Measurements from ENCODE around the gene IGFBP5.

The IGFBP5 gene

DNA sequence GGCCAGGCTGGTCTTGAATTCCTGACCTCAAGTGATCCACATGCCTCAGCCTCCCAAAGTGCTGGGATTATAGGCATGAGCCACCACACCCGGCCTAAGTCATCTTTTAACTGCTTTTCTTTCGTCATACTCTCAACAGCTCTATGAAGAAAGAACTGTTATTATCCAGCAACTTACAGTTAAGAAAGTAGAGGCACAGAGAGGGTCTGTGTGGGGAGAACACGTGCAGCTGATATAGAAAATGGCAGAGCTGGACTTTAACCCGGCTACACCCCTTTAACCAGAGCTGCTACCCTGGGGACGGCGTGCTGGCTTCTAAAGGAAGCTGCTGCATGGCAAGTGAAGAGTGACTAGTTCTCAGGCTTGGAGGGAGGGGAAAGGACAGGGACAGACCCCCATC, 36.6 kb downstream of the IGFBP5 start:
- no peak for TF ChIP-seq CTCF (IDR thresholded peaks at IDR 0.05; ENCODE audit: insufficient read depth, low read depth, low read length, missing control alignments)
- H3K4me3 ChIP-seq (ENCODE audit: low read depth, low read length), result no peak overlapping the region
- DNase-seq (ENCODE audit: low read depth), result no peak

GRCh38 chr2:216657980-216658379, 37.4 kb downstream of the IGFBP5 start:
- TF ChIP-seq CTCF (IDR thresholded peaks at IDR 0.05; ENCODE audit: insufficient read depth, low read depth, low read length, missing control alignments), result no peak
- DNase-seq (ENCODE audit: low read depth), result no peak
- no peak overlapping the region for H3K4me3 ChIP-seq (ENCODE audit: low read depth, low read length)

DNA sequence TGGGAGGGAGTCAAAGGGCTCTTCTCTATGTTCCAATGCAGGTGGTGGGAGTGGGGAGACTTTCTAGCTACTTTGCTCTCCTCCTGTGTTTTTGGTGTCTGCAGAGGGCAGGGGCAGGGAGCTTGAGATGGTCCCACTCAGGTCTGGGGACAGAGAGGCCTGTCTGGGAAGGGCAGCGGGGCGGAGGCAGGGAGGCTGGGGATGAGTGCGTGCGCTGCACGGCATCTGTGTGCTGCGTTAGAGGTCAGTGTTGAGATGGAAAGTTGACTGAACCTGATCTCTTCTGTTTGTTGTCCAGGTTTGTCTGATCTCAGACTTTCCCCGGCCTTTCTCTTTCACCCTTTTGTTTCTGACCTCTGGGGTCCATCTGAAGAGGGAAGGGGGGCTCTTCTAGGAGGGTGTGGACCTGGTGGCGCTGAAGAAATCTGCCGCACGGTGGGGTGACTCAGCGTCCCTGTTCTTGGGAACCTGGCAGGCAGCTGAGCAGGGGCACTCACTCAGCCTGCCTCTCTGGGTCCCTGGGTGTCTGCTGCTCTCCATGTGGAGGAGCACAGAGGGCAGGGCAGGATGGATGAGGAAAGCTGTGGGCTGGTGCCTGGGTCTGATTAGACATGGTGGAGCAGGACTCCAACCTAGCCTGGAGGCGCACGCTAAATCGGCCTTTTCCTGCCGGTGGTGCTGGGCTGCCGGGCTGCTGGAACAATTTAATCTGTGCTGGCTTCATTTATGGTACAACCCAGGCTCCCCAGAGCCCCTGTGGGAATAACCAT, 38.1 kb downstream of the IGFBP5 start:
- no peak overlapping the region for H3K4me3 ChIP-seq (ENCODE audit: low read depth, low read length)
- DNase-seq (ENCODE audit: low read depth), result no peak
- no peak for TF ChIP-seq CTCF (IDR thresholded peaks at IDR 0.05; ENCODE audit: insufficient read depth, low read depth, low read length, missing control alignments)

GRCh38 chr2:216654528-216655052, 40.8 kb downstream of the IGFBP5 start:
- no peak overlapping the region for H3K4me3 ChIP-seq (ENCODE audit: low read depth, low read length)
- no peak for DNase-seq (ENCODE audit: low read depth)
- no peak for TF ChIP-seq CTCF (IDR thresholded peaks at IDR 0.05; ENCODE audit: insufficient read depth, low read depth, low read length, missing control alignments)

DNA sequence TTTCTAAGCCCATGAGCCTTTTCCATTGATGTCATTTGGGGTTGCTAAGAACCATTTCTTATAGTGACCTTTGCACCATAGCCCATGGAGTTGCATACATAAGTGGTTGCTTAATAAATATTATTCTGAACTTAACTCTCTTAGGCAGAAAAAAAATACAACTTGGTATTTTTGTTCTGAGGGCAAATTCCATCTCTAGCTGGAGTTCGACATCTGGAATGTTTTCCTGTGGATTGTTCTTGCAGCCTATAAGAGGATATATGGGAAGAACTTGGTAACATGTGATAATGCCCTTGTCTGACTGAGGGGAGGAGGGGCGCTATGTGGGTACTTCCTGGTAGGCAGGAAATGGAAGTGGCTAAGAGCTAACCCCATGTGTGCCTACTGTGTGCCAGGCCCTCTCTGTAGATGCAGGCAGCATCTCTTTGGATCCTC, 41.4 kb downstream of the IGFBP5 start:
- DNase-seq (ENCODE audit: low read depth), result no peak
- no peak overlapping the region for H3K4me3 ChIP-seq (ENCODE audit: low read depth, low read length)
- TF ChIP-seq CTCF (IDR thresholded peaks at IDR 0.05; ENCODE audit: insufficient read depth, low read depth, low read length, missing control alignments), result no peak

- no peak for TF ChIP-seq CTCF (IDR thresholded peaks at IDR 0.05; ENCODE audit: insufficient read depth, low read depth, low read length, missing control alignments)
- no peak overlapping the region for H3K4me3 ChIP-seq (ENCODE audit: low read depth, low read length)
- DNase-seq (ENCODE audit: low read depth), result no peak
These were observed 42.1 kb downstream of the IGFBP5 start for GRCh38 chr2:216653093-216653799.
